Vagina (tissue), 2 donors: ENCODE measurements around the gene DUSP18. TPM values are rescaled to one million over a fixed set of nuclear protein-coding genes. Genes with fewer than 3 reads are reported as not detected.
"Not testable (repeated sequence)": the region's sequence is repeated elsewhere in the genome, so short reads cannot be mapped to it uniquely, and the experiment has no call there.

Experiments used
- DNase-seq, 2 donors: peaks; one replicate each; pipeline ENCODE4 v3.0.0-alpha.2; 2017; ENCODE audit errors: extremely low spot score in 2 of 2
- H3K27ac ChIP-seq: fragments of 200-600 bp; sonication (generic); one replicate; pipeline ENCODE4 v1.5.1; 2019
- H3K27me3 ChIP-seq: fragments of 200-600 bp; sonication (generic); one replicate; pipeline ENCODE4 v1.5.1; 2019
- H3K36me3 ChIP-seq, 2 donors: fragments of 200-600 bp; sonication (generic); one replicate each; pipeline ENCODE4 v1.5.1; 2017 to 2019
- H3K4me1 ChIP-seq: fragments of 200-600 bp; sonication (generic); one replicate; pipeline ENCODE4 v1.5.1; 2019
- H3K4me3 ChIP-seq, 2 donors: fragments of 200-600 bp; sonication (generic); 1 replicate in 1 of 2; 2 replicates in 1 of 2; pipeline ENCODE4 v1.5.1; 2016 to 2019
- H3K9me3 ChIP-seq: fragments of 200-600 bp; sonication (generic); one replicate; pipeline ENCODE4 v1.5.1; 2019
- POLR2A ChIP-seq, 2 donors: fragments of 450-650 bp; IDR thresholded peaks; one replicate each; pipeline ENCODE4 v1.6.1; 2017; ENCODE audit warnings: antibody characterized with exemption in 2 of 2, mild to moderate bottlenecking in 2 of 2, moderate library complexity in 2 of 2
- POLR2AphosphoS5 ChIP-seq, 2 donors: sonication (generic); formaldehyde crosslinking; IDR thresholded peaks; one replicate each; pipeline ENCODE4 v1.9.0; 2017; ENCODE audit warnings: antibody characterized with exemption in 2 of 2, mild to moderate bottlenecking in 2 of 2, low read depth in 1 of 2; ENCODE audit not compliant: insufficient read depth in 1 of 2
- intact Hi-C: fragments of 100-400 bp; cut with DNase I; formaldehyde crosslinking; loops from one replicate; pipeline ENCODE4 v1.15.1; 2023
- total RNA-seq: library from RNA; depleted of rRNA; stranded (reverse); fragments of >200 nt; gene quantifications from one replicate; pipeline ENCODE4 v1.2.3, GENCODE V29; 2016
- TF ChIP-seq, protein P1 (sequence below), 3 experiments: fragments of 450-650 bp in 2 of 3; fragments of 200-600 bp in 1 of 3; sonication (generic) in 1 of 3; IDR thresholded peaks; one replicate each; pipeline ENCODE4 v1.5.1; 2017 to 2019; ENCODE audit warnings: antibody characterized with exemption in 3 of 3, mild to moderate bottlenecking in 2 of 3, moderate library complexity in 2 of 3

DUSP18 gene
- total RNA-seq, 1 donor from 2014 or later = 7.4 TPM

DNA sequence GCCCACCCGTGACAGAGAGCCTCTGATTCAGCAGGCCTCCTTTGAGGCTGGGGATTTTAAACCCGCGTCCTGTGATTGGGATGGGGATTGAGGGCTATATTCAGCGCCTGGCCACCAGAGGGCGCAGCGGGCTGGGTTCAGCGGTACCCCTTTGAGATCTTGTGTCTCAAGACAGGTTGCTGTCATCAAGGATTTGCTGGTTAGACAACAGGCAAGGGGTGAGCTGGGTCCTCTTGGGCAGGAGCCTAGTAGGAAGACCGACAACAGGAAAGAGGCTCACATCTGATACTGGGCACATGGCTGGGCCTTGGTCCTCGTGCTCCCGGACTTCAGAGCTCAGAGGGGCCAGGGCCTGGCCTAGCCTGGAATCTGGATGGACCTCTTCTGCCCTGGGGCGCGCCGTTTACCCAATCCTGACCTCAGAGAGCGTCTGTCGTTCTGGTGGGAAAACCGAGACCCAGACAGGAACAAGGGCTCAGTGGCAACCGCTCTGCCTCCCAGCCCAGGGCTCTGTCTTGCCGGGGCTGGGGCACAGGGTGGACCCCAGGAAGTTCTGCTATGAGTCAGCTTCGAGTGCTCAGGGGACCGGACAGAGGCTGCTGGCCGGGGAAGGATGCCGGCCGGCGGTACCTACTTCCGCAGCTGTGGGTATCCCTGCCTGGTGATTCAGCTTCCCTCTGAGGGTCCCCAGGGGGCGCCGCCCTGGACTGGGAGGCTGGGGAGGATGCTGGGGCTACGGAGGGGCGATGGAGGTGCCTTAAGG, 33.0 kb downstream of the DUSP18 start:
- Histone ChIP-seq H3K27me3 (no peaks in the 10 kb centered on the region), H3K4me1 (peaks cover 37% of the 10 kb centered on the region), H3K27ac (peak overlapping the region; percentile 98), H3K36me3 (no peaks in the 10 kb centered on the region), H3K9me3 (no peaks in the 10 kb centered on the region), H3K4me3 (peak overlapping the region; percentile 57 to 82)
- intact Hi-C loops = loop anchor here (10.0 kb wide), 2 partner anchors 120 to 290 kb away; no protein-coding TSS in a partner anchor
- TF ChIP-seq POLR2A (IDR thresholded peaks at IDR 0.05) (no peak), POLR2AphosphoS5 (IDR thresholded peaks at IDR 0.05; ENCODE audit: insufficient read depth in 1 of 2, low read depth in 1 of 2) (peak; percentile 64 to 81)
- TF ChIP-seq, protein P1, sequence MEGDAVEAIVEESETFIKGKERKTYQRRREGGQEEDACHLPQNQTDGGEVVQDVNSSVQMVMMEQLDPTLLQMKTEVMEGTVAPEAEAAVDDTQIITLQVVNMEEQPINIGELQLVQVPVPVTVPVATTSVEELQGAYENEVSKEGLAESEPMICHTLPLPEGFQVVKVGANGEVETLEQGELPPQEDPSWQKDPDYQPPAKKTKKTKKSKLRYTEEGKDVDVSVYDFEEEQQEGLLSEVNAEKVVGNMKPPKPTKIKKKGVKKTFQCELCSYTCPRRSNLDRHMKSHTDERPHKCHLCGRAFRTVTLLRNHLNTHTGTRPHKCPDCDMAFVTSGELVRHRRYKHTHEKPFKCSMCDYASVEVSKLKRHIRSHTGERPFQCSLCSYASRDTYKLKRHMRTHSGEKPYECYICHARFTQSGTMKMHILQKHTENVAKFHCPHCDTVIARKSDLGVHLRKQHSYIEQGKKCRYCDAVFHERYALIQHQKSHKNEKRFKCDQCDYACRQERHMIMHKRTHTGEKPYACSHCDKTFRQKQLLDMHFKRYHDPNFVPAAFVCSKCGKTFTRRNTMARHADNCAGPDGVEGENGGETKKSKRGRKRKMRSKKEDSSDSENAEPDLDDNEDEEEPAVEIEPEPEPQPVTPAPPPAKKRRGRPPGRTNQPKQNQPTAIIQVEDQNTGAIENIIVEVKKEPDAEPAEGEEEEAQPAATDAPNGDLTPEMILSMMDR (IDR thresholded peaks at IDR 0.05) = peak; percentile 88 to 99 (median 96)
- peak in 1 of 2 donors; percentile 92 for DNase-seq

DNA sequence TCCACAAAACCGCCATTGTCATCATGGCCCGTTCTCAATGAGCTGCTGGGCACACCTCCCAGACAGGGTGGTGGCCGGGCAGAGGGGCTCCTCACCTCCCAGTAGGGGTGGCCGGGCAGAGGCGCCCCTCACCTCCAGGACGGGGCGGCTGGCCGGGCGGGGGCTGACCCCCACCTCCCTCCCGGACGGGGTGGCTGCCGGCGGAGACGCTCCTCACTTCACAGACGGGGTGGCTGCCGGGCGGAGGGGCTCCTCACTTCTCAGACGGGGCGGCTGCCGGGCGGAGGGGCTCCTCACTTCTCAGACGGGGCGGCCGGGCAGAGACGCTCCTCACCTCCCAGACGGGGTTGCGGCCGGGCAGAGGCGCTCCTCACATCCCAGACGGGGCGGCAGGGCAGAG, 36.2 kb downstream of the DUSP18 start:
- H3K36me3 ChIP-seq, H3K27ac ChIP-seq, H3K27me3 ChIP-seq, H3K4me3 ChIP-seq, H3K9me3 ChIP-seq, DNase-seq: not testable (repeated sequence)
- peaks cover 20% of the 10 kb centered on the region for H3K4me1 ChIP-seq
- intact Hi-C loops = loop anchor here (10.0 kb wide), 2 partner anchors 123 to 293 kb away; no protein-coding TSS in a partner anchor

DNA sequence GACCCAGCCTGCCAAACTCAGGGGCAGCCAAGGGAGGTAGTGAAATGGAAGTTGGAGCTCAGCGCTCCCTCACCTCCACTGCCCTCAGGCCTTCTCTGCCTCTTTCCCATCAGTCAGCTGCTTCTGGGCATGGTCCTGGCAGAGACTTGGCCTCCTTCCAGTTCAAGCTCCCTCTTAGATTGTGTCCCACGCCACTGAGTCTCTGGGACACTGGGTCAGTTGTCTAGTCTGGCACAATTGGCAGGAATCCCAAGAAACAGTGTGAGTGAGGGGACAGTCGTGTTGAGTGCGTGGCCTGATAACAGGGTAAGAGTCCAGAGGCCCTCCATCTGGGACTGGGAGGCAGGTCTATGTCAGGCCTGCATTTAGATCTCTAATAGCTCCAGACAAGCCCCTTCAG, 39.2 kb downstream of the DUSP18 start:
- H3K27ac ChIP-seq = no peak overlapping the region
- no peaks in the 10 kb centered on the region for H3K27me3 ChIP-seq
- H3K4me1 ChIP-seq = no peaks in the 10 kb centered on the region
- intact Hi-C loops = no loop called here
- no peak overlapping the region for H3K4me3 ChIP-seq
- no peaks in the 10 kb centered on the region for H3K9me3 ChIP-seq
- TF ChIP-seq POLR2A (IDR thresholded peaks at IDR 0.05) (no peak), POLR2AphosphoS5 (IDR thresholded peaks at IDR 0.05; ENCODE audit: insufficient read depth in 1 of 2, low read depth in 1 of 2) (no peak)
- TF ChIP-seq, protein P1 (IDR thresholded peaks at IDR 0.05) = no peak
- DNase-seq = no peak
- no peaks in the 10 kb centered on the region for H3K36me3 ChIP-seq

DNA sequence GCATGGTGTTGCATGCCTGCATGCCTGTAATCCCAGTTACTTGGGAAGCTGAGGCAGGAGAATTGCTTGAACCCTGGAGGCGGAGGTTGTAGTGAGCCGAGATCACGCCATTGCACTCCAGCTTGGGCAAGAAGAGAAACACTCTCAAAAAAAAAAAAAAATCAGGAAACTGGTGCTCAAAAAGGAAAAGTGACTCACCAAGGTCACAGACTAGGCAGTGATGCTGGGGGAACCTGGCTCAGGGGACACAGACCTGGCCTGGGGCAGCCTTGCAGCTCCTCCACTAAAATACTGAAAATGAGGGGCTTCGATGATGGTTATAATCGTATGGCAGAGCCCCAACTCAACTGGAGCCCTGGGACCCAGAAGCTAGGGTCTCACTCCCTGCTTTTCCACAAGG, 40.2 kb downstream of the DUSP18 start:
- no peak overlapping the region for H3K27ac ChIP-seq
- H3K4me3 ChIP-seq = no peak overlapping the region
- TF ChIP-seq POLR2AphosphoS5 (IDR thresholded peaks at IDR 0.05; ENCODE audit: insufficient read depth in 1 of 2, low read depth in 1 of 2) = no peak
- no peak for TF ChIP-seq POLR2A (IDR thresholded peaks at IDR 0.05)
- TF ChIP-seq, protein P1 (IDR thresholded peaks at IDR 0.05) = no peak
- H3K27me3 ChIP-seq = no peaks in the 10 kb centered on the region
- no peak for DNase-seq
- no peaks in the 10 kb centered on the region for H3K4me1 ChIP-seq
- intact Hi-C loops = no loop called here
- H3K36me3 ChIP-seq = no peaks in the 10 kb centered on the region
- H3K9me3 ChIP-seq = no peaks in the 10 kb centered on the region

DNA sequence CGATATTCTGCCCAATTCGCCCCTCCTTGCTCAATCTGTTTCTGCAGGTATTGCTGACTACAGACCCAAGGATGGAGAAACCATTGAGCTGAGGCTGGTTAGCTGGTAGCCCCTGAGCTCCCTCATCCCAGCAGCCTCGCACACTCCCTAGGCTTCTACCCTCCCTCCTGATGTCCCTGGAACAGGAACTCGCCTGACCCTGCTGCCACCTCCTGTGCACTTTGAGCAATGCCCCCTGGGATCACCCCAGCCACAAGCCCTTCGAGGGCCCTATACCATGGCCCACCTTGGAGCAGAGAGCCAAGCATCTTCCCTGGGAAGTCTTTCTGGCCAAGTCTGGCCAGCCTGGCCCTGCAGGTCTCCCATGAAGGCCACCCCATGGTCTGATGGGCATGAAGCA, 41.3 kb downstream of the DUSP18 start:
- Histone ChIP-seq H3K36me3 (no peaks in the 10 kb centered on the region), H3K4me3 (no peak overlapping the region), H3K4me1 (no peaks in the 10 kb centered on the region), H3K27me3 (no peaks in the 10 kb centered on the region), H3K27ac (no peak overlapping the region), H3K9me3 (no peaks in the 10 kb centered on the region)
- TF ChIP-seq POLR2AphosphoS5 (IDR thresholded peaks at IDR 0.05; ENCODE audit: insufficient read depth in 1 of 2, low read depth in 1 of 2) (no peak), POLR2A (IDR thresholded peaks at IDR 0.05) (no peak)
- TF ChIP-seq, protein P1 (IDR thresholded peaks at IDR 0.05) = no peak
- intact Hi-C loops = no loop called here
- DNase-seq = no peak

DNA sequence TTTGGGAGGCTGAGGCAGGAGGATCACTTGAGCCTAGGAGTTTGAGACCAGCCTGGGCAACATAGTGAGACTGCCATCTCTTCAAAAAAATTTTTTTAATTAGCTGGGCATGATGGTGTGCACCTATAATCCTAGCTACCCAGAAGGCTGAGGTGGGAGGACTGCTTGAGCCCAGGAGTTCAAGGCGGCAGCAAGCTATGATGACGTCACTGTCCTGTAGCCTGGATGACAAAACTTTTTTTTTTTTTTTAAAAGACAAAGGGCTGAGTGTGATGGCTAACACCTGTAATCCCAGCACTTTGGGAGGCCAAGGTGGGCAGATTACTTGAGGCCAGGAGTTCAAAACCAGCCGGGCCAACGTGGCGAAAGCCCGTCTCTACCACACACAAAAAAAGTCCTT, 47.8 kb downstream of the DUSP18 start:
- DNase-seq, intact Hi-C loops, H3K36me3 ChIP-seq, H3K4me3 ChIP-seq, H3K4me1 ChIP-seq, H3K9me3 ChIP-seq, H3K27ac ChIP-seq, H3K27me3 ChIP-seq: not testable (repeated sequence)
